BLaER1 (cell line): ENCODE measurements around the gene PDZK1IP1.

Source experiments
- H3K27ac ChIP-seq: shearing (Covaris generic); formaldehyde crosslinking; 2 replicates; pipeline ENCODE4 v1.8.1; 2022
- H3K27me3 ChIP-seq: shearing (Covaris generic); formaldehyde crosslinking; 2 replicates; pipeline ENCODE4 v1.8.1; 2022
- H3K36me3 ChIP-seq: shearing (Covaris generic); formaldehyde crosslinking; 2 replicates; pipeline ENCODE4 v1.8.1; 2022
- H3K4me1 ChIP-seq: shearing (Covaris generic); formaldehyde crosslinking; 2 replicates; pipeline ENCODE4 v1.8.1; 2022
- H3K4me2 ChIP-seq: shearing (Covaris generic); formaldehyde crosslinking; 2 replicates; pipeline ENCODE4 v1.8.1; 2022
- H3K4me3 ChIP-seq: shearing (Covaris generic); formaldehyde crosslinking; 2 replicates; pipeline ENCODE4 v1.8.1; 2022
- H3K9ac ChIP-seq: shearing (Covaris generic); formaldehyde crosslinking; 2 replicates; pipeline ENCODE4 v1.8.1; 2022
- H3K9me3 ChIP-seq: shearing (Covaris generic); formaldehyde crosslinking; 2 replicates; pipeline ENCODE4 v1.8.1; 2022
- H4K20me1 ChIP-seq: shearing (Covaris generic); formaldehyde crosslinking; 2 replicates; pipeline ENCODE4 v1.8.1; 2022
- Cebpa-rat ChIP-seq: shearing (Covaris generic); IDR thresholded peaks from 2 replicates; pipeline ENCODE4 v1.8.1; 2022

The PDZK1IP1 gene

GRCh38 chr1:47137925-47138615 lies 51.8 kb downstream of the PDZK1IP1 start:
- Histone ChIP-seq H3K36me3 (no peaks in the 10 kb centered on the region), H3K4me3 (no peak overlapping the region), H3K9me3 (no peaks in the 10 kb centered on the region), H3K27me3 (no peaks in the 10 kb centered on the region), H3K4me2 (no peak overlapping the region), H3K4me1 (no peaks in the 10 kb centered on the region), H3K27ac (no peak overlapping the region), H3K9ac (no peak overlapping the region), H4K20me1 (no peaks in the 10 kb centered on the region)
- no peak for TF ChIP-seq Cebpa-rat

- no peak for TF ChIP-seq Cebpa-rat
- H3K9ac ChIP-seq, result no peak within 1 kb of the TSS
- H4K20me1 ChIP-seq, result no peaks in the 10 kb centered on the region
Observed at GRCh38 chr1:47137198-47137597, 52.6 kb downstream of the PDZK1IP1 start, which contains the start of gene CYP4A22. TSS of gene CYP4A22 (plus strand) at chr1:47137441. CDS start at chr1:47137486, 45 bp downstream.

More at GRCh38 chr1:47137198-47137597, 52.6 kb downstream of the PDZK1IP1 start, which contains the start of gene CYP4A22:
- H3K9me3 ChIP-seq, result no peaks in the 10 kb centered on the region
- no peak within 1 kb of the TSS for H3K27ac ChIP-seq
- H3K27me3 ChIP-seq, result no peaks in the 10 kb centered on the region
- no peaks in the 10 kb centered on the region for H3K4me1 ChIP-seq
- no peak within 1 kb of the TSS for H3K4me2 ChIP-seq
- H3K4me3 ChIP-seq, result no peak within 1 kb of the TSS
- no peaks in the 10 kb centered on the region for H3K36me3 ChIP-seq
